ENCODE measurements around the gene MOV10L1.

DNA sequence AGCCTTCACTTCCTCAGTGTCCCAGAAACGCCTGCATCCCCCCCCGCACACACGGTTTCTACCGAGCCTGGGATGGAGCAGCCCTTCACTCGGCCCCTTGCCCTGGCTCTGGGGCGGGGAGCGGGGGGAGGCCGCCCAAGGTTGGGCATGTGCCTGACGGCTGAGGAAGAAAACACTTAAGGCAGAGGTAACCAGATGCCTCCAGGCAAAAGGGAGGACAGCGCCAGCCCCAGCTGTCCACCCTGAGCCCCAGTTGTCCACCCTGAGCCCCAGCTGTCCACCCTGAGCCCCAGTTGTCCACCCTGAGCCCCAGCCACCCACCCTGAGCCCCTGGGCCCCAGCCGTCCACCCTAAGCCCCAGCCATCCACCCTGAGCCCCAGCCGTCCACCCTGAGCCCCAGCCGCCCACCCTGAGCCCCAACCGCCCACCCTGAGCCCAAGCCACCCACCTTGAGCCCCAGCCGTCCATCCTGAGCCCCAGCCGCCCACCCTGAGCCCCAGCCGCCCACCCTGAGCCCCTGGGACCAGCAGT lies 27.9 kb upstream of the MOV10L1 start:
- TF ChIP-seq, protein P1, sequence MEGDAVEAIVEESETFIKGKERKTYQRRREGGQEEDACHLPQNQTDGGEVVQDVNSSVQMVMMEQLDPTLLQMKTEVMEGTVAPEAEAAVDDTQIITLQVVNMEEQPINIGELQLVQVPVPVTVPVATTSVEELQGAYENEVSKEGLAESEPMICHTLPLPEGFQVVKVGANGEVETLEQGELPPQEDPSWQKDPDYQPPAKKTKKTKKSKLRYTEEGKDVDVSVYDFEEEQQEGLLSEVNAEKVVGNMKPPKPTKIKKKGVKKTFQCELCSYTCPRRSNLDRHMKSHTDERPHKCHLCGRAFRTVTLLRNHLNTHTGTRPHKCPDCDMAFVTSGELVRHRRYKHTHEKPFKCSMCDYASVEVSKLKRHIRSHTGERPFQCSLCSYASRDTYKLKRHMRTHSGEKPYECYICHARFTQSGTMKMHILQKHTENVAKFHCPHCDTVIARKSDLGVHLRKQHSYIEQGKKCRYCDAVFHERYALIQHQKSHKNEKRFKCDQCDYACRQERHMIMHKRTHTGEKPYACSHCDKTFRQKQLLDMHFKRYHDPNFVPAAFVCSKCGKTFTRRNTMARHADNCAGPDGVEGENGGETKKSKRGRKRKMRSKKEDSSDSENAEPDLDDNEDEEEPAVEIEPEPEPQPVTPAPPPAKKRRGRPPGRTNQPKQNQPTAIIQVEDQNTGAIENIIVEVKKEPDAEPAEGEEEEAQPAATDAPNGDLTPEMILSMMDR (IDR thresholded peaks at IDR 0.05), result no peak
- TF ChIP-seq POLR2A (IDR thresholded peaks at IDR 0.05) (no peak), EP300 (IDR thresholded peaks at IDR 0.05) (no peak), POLR2AphosphoS5 (IDR thresholded peaks at IDR 0.05) (no peak)

Measured in suprapubic skin (tissue), 4 donors.